NB4 (cell line): Measurements from ENCODE around the gene IL21R.
"Not testable (repeated sequence)": the region's sequence is repeated elsewhere in the genome, so short reads cannot be mapped to it uniquely, and the experiment has no call there.

Experiments
- DNase-seq: peaks from one replicate; pipeline ENCODE4 v3.0.0; 2010; ENCODE audit warnings: low read depth
- H3K4me3 ChIP-seq: one replicate; pipeline ENCODE4 v1.5.1; 2011; ENCODE audit warnings: mild to moderate bottlenecking, low read depth, low read length, moderate library complexity
- MAX ChIP-seq: IDR thresholded peaks from 2 replicates; pipeline ENCODE4 v1.6.1; 2011; ENCODE audit warnings: low read depth, low read length
- MYC ChIP-seq: IDR thresholded peaks from 2 replicates; pipeline ENCODE4 v1.6.1; 2011; ENCODE audit warnings: low read depth, low read length
- POLR2A ChIP-seq: IDR thresholded peaks from 2 replicates; pipeline ENCODE4 v1.6.1; 2011; ENCODE audit warnings: mild to moderate bottlenecking; ENCODE audit not compliant: insufficient read length; ENCODE audit errors: extremely low read depth
- TF ChIP-seq, protein P1 (sequence below): IDR thresholded peaks from one replicate; pipeline ENCODE4 v1.5.1; 2012; ENCODE audit warnings: low read depth, low read length

Gene IL21R

DNA sequence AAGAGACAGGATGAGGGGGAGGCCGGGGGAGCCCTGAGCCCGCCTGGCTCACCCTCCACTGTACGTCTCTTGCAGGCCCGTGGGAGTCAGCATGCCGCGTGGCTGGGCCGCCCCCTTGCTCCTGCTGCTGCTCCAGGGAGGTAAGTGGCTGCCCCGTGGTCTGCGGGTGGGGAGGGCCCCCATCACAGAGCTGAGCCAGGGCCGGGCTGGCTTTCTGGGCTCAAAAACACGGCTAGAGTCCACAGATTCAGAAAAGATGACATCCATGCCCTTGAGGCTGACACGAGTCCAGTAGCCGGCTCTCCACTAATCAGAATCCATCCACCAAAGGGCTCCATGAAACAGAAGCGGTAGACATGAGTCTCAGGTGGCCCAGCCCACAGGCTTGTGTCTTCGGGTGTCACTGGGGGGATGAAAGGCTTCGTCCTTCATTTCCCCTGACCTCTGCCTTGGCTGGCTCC, 28.0 kb downstream of the IL21R start:
- TF ChIP-seq, protein P1, sequence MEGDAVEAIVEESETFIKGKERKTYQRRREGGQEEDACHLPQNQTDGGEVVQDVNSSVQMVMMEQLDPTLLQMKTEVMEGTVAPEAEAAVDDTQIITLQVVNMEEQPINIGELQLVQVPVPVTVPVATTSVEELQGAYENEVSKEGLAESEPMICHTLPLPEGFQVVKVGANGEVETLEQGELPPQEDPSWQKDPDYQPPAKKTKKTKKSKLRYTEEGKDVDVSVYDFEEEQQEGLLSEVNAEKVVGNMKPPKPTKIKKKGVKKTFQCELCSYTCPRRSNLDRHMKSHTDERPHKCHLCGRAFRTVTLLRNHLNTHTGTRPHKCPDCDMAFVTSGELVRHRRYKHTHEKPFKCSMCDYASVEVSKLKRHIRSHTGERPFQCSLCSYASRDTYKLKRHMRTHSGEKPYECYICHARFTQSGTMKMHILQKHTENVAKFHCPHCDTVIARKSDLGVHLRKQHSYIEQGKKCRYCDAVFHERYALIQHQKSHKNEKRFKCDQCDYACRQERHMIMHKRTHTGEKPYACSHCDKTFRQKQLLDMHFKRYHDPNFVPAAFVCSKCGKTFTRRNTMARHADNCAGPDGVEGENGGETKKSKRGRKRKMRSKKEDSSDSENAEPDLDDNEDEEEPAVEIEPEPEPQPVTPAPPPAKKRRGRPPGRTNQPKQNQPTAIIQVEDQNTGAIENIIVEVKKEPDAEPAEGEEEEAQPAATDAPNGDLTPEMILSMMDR, result no peak
- no peak for TF ChIP-seq MYC
- TF ChIP-seq MAX, result no peak
- no peak for TF ChIP-seq POLR2A
- H3K4me3 ChIP-seq, result no peak overlapping the region
- no peak for DNase-seq

GRCh38 chr16:27430512-27430911, 28.5 kb downstream of the IL21R start:
- no peak overlapping the region for H3K4me3 ChIP-seq
- TF ChIP-seq POLR2A, result no peak
- TF ChIP-seq, protein P1, result no peak
- no peak for TF ChIP-seq MYC
- TF ChIP-seq MAX, result no peak
- DNase-seq, result no peak

- DNase-seq, result peak; percentile 51
- TF ChIP-seq POLR2A (no peak), MYC (no peak), MAX (no peak)
- TF ChIP-seq, protein P1, result no peak
- H3K4me3 ChIP-seq, result no peak overlapping the region
Measured at GRCh38 chr16:27430923-27431484, 29.0 kb downstream of the IL21R start.

DNA sequence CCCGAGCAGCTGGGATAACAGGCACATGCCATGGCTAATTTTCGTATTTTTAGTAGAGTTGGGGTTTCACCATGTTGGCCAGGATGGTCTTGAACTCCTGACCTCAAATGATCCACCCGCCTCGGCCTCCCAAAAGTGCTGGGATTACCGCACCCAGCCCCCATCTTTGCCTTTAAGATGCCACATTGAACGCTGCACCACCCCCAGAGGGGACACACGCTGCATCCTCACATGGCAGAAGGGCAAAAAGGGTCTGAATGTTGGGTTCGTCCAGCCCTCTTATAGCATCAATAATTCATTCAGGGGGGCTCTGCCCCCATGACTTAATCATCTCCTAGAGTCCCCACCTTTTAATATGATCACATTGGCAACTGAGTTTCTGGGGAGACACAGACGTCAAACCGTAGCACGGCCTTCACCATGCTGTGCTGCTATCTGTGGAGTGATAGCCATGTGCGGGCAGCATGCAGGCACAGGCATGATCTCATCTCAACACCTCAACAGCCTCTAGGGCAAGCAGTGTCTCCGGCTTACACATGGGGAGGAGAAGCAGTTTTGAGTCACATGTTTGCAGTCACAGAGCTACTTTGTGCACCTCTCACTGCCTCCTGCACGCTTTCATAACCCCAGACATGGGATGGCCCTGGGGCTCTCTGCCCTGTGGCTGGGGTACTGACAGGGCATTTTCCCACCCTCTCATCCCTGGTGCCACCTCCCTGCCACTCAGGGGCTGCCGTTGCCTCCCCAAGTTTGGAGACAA, 30.0 kb downstream of the IL21R start:
- TF ChIP-seq POLR2A (no peak), MAX (no peak), MYC (no peak)
- TF ChIP-seq, protein P1, result no peak
- no peak for DNase-seq
- no peak overlapping the region for H3K4me3 ChIP-seq

DNA sequence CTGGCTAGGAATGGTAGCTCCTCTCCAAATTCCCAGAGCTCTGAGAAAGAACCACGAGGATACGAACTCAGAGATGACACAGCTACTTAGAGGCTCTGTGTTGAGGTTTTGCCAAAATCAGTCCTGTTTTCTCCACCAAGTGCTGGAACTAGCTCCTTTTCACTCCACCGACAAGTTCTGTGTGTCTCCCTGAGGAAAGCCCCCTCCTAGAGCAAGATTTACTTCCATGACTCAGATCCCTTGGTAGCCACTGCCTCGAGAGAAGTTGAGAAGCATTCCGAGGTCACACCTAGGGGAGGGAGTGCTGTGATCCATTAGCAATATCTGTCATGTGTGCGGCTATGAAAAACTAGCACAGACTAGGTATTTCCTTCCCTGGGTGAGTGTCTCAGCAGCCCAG, 30.6 kb downstream of the IL21R start:
- DNase-seq, result no peak
- no peak overlapping the region for H3K4me3 ChIP-seq
- TF ChIP-seq MYC (no peak), MAX (no peak), POLR2A (no peak)
- TF ChIP-seq, protein P1, result no peak

GRCh38 chr16:27433191-27433590, 31.2 kb downstream of the IL21R start:
- DNase-seq, H3K4me3 ChIP-seq: not testable (repeated sequence)
